NCI-H82 (cell line): Measurements from ENCODE around the gene WIF1.

Experiments used
- DNase-seq: peaks from one replicate; lab custom pipeline; 2025; lab: John Stamatoyannopoulos, UW

WIF1 gene, protein sequence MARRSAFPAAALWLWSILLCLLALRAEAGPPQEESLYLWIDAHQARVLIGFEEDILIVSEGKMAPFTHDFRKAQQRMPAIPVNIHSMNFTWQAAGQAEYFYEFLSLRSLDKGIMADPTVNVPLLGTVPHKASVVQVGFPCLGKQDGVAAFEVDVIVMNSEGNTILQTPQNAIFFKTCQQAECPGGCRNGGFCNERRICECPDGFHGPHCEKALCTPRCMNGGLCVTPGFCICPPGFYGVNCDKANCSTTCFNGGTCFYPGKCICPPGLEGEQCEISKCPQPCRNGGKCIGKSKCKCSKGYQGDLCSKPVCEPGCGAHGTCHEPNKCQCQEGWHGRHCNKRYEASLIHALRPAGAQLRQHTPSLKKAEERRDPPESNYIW

DNA sequence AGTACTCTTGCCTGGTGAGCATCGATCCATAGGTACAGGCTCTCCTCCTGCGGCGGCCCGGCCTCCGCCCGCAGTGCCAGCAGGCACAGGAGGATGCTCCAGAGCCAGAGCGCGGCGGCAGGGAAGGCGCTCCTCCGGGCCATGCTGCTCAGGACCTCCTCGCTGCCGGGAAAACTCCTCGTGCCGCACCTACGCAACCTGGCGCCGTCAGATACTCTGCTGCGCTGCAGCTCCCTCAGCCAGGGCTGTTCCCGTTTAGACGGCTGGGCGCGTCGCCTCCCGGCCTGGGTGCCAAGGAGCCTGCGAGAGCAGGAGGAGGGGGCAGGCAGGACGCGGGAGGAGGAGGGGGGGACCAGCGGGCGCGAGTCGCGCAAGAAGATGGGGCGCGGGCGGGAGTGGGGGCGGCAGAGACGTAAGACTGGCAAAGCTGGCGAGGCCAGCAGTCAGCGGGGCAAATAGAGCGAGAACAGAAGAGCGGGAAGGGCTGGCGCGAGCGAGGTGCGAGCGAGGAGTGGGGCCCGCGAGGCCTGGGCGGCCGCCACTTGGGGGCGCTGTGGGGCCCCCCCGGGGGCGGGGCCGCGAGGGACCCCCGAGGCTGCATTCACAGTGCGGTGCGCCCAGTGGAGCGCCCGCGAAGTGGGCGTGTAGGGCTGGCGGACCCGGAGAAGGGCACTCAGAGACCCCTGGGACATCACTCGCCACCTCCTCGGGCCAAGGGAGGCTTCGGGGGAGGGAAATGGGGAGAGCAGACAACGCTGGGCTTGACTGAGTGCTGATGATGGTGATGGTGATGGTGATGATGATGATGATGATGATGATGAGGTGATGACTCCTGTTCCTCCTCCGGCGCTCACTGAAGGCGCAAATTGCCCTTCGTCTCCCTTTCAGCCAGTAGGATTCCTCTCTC, at the start of gene WIF1:
WIF1 (minus strand) TSS at position 257 of the 907 bp plus-strand sequence; CDS start at position 143, 114 bp downstream.
- peak; percentile 62 for DNase-seq

DNA sequence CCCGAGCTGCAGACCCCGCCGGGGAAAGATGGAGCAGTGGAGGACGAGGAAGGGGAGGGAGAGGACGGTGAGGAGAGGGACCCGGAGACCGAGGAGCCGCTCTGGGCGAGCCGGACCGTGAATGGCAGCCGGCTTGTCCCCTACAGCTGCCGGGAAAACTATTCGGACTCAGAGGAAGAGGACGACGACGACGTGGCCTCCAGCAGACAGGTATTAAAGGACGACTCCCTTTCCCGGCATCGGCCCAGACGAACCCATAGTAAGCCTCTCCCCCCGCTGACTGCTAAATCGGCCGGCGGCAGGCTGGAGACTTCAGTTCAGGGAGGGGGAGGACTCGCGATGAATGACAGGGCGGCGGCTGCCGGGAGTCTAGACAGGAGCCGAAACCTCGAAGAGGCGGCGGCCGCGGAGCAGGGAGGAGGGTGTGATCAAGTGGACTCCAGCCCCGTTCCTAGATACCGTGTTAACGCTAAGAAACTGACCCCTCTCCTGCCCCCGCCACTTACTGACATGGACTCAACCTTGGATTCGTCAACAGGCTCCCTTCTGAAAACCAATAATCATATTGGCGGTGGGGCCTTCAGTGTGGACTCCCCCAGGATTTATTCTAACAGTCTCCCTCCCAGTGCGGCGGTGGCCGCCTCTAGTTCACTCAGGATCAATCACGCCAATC, 49.2 kb upstream of the WIF1 start:
- DNase-seq, result peak; percentile 81

DNA sequence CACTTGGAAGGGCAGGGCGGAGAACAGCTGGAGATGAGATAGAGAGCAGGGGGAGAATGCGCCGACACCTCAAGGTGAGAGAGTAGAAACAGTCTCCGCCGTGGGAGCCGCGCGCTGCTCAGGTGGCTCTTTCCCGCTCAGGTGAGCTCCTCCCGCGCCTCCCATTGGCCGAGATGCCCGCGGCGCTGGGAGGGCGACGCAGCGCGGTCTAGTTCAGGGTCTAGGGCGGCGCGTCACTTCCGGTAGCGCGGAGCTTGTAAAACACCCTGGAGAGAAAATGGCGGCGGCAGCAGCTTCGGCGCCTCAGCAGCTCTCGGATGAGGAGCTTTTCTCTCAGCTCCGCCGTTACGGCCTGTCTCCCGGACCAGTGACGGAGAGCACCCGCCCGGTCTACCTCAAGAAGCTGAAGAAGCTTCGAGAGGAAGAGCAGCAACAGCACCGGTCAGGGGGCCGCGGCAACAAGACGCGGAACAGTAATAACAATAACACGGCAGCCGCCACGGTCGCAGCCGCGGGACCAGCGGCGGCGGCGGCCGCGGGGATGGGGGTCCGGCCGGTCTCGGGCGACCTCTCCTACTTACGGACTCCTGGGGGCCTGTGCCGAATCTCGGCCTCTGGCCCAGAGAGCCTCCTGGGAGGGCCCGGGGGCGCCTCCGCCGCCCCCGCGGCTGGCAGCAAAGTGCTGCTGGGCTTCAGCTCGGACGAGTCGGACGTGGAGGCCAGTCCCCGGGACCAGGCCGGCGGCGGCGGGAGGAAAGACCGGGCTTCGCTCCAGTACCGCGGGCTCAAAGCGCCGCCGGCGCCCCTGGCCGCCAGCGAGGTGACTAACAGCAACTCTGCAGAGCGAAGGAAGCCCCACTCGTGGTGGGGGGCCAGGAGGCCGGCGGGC, 48.5 kb upstream of the WIF1 start, which contains the start of gene LEMD3:
LEMD3 (plus strand) TSS at position 264 of the 889 bp plus-strand sequence; CDS start at position 278, 14 bp downstream.
- DNase-seq, result peak; percentile 97

DNA sequence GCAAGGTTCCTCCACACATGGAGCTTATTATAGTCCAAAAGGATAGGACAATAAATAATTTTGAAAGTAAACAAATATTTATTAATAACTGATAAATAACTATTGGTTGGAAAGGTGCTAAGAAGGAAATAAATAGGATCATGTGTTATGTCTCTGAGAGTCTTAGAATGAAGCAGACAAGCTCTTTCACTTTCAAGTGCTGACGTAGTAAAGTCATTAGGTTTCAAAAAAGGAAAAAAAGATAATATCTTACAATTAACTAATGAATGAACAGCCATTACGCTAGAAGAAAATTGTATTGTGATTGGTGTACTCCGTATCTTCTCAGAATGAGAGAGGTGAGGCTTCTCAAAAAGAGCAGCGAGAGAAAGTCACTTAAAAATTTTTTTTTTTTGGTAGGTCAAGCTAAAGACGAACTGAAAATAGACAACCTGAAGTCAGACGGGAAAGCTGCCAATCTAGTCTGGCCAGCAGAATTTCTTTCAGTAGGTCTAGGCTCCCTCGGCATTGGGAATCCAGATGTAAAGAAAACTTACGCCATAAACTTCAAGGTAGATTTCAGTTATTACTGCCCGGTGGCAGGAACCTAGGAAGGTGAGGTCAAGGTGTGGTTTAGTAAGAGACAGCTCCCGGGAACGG, 47.7 kb upstream of the WIF1 start:
- DNase-seq, result no peak

DNA sequence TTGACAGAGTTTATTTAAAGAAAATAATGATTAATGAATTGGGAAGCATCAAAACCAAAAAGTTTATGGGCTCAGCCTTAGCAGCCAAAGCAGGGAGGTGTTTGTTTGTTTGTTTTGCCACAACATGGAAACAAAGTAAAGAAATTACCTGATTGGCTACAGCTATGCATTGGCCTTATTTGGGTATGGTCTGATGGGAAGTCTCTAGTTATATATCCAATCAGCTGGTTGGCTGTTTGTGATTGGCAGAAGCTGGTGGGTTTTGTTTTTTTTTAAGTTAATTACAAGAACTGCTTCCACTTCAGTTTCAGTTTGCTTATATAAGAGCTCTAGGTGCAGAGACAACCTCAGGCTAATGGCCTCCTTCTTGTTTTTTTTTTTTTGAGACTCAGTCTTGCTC, 43.7 kb upstream of the WIF1 start:
- no peak for DNase-seq

DNA sequence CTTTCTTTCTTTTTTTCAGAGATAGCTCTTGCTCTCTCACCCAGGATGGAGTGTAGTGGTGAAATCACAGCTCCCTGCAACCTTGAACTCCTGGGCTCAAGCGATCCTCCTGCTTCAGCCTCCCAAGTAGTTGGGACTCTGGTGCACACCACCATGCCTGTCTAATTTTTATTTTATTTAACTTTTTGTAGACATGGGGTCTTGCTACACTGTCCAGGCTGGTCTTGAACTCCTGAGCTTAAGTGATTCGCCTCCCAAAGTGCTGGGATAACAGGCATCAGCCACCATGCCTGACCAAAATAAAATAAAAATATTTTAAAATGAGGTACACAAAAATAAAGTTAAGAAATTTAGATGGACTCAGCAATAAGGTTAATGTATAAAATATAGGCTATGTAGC, 43.1 kb upstream of the WIF1 start:
- no peak for DNase-seq

DNA sequence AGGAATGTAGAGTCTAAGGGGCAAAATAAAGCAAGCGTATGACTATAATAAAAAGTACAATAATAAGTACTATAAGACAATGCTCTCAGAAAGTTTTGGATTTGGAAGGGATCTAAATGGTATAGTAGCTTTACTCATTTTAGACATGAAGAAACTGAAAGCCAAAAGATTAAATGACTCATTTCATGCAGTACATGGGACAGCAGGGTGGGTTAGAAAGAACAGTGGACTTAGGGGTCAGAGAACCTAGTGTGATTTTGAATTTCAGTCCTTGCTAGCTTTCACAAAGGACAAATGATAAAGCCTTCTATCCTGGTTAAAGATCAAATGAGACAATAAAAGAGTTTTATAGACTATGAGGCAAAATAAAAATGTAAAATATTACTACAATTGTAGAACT, 41.5 kb upstream of the WIF1 start:
- no peak for DNase-seq

DNA sequence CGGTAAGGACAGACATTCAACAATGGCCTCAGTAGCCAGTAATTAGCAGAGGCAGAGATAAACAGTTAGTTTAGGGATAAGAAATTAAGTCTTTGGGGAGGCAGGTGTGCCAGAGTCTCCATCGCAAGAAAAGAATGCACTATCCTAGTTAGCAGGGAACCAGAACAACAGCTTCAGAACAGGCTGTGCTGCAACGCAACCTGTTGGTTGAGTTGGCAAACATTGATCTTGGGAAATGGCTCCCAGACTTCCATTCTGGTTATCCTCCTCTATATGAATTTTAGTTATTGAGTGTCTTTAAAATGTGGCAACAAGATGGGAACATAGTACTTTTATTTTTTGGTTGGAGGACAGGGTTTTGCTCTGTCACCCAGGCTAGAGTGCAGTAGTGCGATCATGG, 36.0 kb upstream of the WIF1 start:
- DNase-seq, result no peak

DNA sequence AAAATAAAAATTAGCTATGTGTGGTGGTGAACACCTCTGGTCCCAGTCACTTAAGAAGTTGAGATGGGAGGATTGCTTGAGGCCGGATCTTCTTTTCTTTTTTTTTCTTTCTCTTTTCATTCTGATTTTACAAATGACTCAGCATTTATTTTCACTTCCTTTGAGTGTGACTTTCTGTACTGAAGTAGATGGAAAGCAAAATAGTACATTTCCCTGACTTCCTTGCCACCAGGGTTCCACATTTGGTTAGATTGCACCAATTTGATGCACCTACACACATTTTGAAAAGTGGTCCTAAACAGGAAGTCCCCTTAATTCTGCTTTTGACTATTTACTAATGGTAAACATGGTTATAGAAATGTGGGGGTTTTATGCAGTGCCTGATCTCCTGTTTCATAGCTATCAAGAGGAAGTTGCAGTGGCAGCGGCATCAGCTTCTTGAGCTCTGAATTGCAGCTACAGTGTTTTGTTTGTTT, 35.3 kb upstream of the WIF1 start:
- no peak for DNase-seq

DNA sequence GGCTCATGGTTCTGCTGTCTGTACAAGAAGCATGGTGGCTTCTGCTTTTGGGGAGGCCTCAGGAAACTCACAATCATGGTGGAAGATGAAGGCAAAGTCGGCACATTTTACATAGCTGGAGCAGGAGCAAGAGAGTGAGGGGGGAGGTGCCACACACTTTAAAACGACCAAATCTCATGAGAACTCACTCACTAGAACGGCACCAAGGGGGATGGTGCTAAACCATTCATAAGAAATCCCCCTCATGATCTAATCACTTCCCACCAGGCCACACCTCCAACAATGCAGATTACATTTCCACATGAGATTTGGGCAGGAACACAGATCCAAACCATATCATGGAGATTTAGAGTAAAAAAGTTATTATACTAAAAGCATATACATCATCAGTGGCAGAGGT, 34.7 kb upstream of the WIF1 start:
- no peak for DNase-seq

DNA sequence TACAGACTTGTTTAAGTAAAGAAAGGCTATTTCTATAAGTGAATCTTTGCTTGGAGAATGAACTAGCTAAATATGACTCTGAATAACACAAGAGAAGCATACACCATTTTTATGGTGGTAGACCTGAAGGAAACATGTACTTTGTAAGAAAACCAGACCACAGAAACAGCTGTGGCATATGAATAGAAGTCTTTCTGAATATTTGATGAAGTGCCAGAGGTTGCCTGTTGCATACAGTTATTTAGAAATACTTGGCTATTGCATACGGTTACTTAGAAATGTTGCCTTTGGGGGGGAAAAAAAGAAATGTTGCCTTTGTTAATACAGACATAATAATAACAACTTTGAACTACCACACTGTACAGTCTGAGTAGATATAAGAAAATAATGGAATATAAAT, 31.5 kb upstream of the WIF1 start:
- DNase-seq, result no peak

DNA sequence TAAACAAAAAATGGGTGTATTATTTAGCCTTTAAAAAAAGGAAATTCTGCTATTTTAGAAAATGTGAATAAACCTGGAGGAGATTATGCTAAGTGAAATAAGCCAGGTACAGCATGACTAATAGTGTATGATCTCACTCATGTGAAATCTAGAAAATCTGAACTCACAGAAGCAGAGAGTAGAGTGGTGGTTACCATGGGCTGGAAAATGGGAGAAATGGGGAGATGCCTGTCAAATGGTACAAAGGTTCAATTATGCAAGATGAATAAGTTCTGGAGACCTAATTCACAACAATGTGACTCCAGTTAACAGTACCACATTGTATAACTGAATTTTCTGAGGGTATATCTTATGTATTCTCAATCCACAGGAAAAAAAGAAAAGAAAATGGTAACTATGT, 30.9 kb upstream of the WIF1 start:
- no peak for DNase-seq

DNA sequence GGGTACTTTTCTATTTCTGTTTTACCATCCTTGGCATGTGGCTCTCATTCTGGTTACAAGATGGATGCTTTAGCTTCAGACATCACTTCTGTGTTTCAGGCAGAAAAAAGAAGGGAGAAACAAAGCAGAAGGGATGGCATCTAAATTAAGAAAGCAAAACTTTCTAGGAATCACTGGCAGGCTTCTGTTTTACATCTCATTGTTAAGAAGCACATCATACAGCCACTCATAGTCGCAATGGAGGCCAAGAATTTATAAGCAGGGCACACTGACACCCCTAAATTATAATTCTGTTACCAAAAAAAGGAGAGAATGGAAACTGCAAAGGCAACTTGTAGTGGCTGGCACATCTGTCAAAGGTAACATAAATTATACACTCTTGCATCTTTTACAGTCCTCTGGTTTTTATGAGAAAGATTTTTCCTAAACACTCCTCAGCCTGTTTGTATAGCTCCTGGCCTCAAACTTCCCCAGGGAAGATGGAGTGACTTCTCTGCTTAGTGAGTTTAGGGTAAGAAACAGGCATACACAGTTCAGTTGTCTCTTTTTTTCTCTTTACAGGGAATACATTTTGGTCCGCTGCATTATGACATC, 26.3 kb upstream of the WIF1 start:
- no peak for DNase-seq

DNA sequence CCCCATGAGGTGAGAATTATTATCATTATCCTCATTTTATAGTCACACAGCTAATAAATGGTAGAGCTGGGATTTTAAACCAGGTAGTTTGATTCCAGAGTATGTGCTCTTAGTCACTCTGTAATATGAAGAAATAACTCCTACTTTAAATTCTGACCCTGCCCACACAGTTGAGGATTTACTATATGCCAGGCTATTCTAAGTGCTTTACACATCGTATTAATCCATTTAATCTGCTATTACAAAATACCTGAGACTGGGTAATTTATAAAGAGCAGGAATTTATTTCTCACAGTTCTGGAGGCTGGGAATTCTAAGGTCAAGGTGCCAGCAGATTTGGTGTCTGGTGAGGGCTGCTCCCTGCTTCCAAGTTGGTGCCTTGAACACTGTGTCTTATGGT, 19.6 kb upstream of the WIF1 start:
- DNase-seq, result peak; percentile 60

DNA sequence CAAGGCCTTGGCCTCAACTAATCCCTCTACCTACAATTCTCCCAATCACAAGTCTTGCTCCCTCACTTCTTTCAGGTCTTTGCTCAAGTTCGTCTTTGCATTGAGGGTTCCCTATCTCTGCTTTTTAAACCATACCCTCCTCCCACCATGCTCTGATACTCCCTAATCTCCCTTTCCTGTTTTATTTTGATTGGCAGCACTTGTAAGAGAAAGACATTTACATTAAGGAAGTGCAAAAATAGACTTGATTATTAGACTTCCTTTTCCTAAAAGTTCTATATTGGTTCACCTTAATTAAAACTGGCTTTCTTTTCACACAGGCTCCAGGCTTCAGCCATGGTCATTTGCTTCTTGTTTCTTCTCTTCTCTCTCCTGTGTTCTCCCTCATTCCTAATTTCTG, 18.3 kb upstream of the WIF1 start:
- DNase-seq, result no peak

DNA sequence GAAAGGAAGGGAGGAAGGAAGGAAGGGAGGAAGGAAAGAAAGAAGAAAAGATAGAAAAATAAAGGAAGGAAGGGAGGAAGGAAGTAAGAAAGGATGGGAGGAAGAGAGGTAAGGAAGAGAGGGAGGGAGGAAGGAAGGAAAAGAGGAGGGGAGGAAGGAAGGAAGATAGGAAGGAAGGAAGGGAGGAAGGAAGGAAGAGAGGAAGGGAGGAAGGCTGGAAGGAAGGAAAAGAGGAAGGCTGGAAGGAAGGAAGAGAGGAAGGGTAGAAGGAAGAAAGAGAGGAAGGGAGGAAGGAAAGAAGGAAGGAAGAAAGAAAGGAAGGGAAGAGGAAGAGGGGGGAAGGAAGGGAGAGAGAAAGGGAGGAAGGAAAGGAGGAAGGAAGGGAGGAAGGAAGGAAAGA, 12.8 kb upstream of the WIF1 start:
- no peak for DNase-seq

DNA sequence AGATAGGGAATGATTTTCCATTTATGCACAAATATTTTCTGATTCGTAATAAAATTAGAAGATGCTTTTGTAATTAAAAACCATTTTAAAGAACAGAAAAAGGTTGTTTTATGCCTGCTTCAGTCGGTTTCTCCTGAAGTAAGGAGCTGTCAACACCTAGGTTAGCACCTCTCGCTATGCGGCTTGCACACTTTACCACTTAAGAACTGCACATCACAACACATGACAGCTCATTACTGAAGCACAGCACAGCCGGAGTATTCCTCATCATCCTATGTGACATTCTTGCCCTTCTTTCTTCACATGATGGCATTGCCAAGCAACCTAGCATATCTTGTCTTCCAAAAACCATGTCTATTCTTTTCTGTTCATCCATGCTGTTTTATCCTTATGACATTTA, 5.4 kb upstream of the WIF1 start:
- DNase-seq, result no peak

DNA sequence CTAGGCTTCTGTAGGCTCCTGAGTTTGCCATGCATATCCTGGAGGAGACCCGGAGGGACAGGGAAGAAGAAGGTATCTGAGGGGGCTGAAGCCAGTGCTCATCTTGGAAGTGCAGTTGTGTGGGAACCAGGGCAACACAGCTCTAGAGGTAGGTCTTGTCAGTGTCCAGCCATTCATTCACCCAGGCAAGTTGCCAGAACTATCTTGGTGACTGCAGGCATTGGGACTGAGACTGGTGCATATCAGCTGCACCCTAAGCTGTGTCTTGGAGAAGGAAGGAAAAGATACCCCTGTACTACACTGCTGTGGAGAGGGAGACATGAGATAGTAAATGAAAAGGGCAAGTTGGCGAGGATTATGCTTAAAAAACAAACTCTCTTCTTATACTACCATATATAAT, 4.9 kb upstream of the WIF1 start:
- DNase-seq, result no peak

DNA sequence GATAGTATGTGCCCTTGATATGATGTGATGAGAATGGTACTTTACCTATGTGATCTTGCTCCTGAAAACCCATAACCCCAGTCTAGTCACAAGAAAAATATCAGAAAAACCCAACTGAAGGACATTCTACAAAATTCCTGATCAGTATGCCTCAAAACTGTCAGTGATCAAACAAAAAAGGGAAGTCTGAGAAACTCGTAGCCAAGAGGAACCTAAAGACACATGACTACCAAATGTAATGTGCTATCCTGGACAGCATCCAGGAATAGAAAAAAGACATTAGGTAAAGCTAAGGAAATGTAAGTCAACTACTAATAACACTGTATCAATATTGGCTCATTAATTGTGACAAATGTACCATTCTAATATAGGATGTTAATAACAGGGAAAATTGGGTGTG, 4.1 kb upstream of the WIF1 start:
- DNase-seq, result no peak

DNA sequence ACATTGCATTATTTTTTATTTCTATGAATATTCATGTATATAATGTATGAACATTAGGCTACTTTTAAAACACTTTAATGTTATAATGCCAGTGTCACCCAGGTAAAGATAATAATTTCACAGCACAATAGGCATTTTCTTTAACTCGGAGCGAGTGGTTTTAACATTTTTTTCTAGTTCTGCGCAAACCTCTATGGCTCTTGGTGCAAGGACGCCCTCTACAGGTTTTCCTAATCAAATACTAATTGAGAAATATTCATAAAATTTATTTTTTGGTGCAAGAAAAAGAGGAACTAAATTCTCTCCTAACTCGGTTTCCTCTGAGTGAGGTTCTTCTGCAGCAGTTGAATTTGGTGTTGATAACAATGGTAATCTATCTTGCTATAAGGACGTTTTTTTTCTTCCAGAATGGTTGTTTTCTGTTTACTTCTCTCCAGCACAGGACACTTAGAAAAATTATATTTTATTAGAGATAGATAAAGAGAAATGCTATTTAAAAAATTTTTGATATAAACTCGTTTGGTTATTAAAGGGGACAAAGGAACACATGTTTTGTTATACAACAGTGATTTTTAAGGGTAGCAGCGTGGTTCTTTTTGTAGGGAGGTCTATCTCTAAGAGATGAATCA, 2.4 kb upstream of the WIF1 start:
- peak; percentile 69 for DNase-seq
